H1 (cell line): ENCODE measurements around the gene CDCP1. TPM values are rescaled to one million over a fixed set of nuclear protein-coding genes. Genes with fewer than 3 reads are reported as not detected.

ENCODE experiments used
- CTCF ChIP-seq, 3 experiments: IDR thresholded peaks; 1 replicate in 2 of 3; 2 replicates in 1 of 3; pipeline versions ENCODE4 v1.5.1 to v1.6.1; 2011; ENCODE audit warnings: low read length in 3 of 3, mild to moderate bottlenecking in 3 of 3, inconsistent platforms in 2 of 3, low read depth in 1 of 3, moderate library complexity in 1 of 3; ENCODE audit not compliant: insufficient read depth in 1 of 3; ENCODE audit errors: control extremely low read depth in 1 of 3
- polyA plus RNA-seq, 7 experiments: library from polyadenylated mRNA; depleted of rRNA in 3 of 7; stranded (reverse) in 5 of 7; unstranded in 2 of 7; fragments of >200 nt in 5 of 7; fragments of 200-250 nt in 2 of 7; gene quantifications; 1 replicate in 5 of 7; 2 replicates in 1 of 7; 4 replicates in 1 of 7; pipeline versions ENCODE4 v1.2.1 to v1.2.3, GENCODE V29; 2011 to 2013; ENCODE audit warnings: missing spikeins in 2 of 7, mixed read lengths in 2 of 7
- total RNA-seq: library from RNA; stranded (reverse); fragmentation: NEBNext Ultra II Directional; extraction: Animal tissue kit (Norgen Biotek cat#: 25700); gene quantifications from 2 replicates; pipeline ENCODE4 v1.2.1, GENCODE V29; 2021

CDCP1 gene
- total and polyA plus RNA-seq, 2 of the 8 experiments (the other 6 are each of a cell fraction or from before 2014, with no cell fraction given) = 10.0 to 23.3 TPM

GRCh38 chr3:45034612-45035252 lies 111.4 kb downstream of the CDCP1 start (continued):
- no peak for TF ChIP-seq CTCF (IDR thresholded peaks at IDR 0.05; ENCODE audit: control extremely low read depth in 1 of 3, insufficient read depth in 1 of 3, low read depth in 1 of 3, low read length in 3 of 3)
- TF ChIP-seq, all 59 proteins: peak for 0
